ENCODE data around the gene DEPP1. TPM values are rescaled to one million over a fixed set of nuclear protein-coding genes. Genes with fewer than 3 reads are reported as not detected.
A peak's percentile ranks its signal among the peaks of the same experiment; 100 is the strongest.

The DEPP1 gene
- total and polyA plus RNA-seq, 2 donors (not counting 1 experiment from before 2014, with no cell fraction given) = not detected

- H3K27ac Mint-ChIP-seq = no peak overlapping the region
These were observed 29.3 kb downstream of the DEPP1 start for GRCh38 chr10:44949127-44949802.

More at GRCh38 chr10:44949127-44949802, 29.3 kb downstream of the DEPP1 start:
- Histone ChIP-seq H3K79me2 (ENCODE audit: control insufficient read depth, insufficient read depth, low read length) (no peaks in the 10 kb centered on the region), H2AFZ (ENCODE audit: insufficient read depth, low read depth, low read length, poor library complexity, severe bottlenecking) (no peak overlapping the region), H3K4me1 (ENCODE audit: control insufficient read depth in 2 of 2, insufficient read depth in 2 of 2, low read length in 2 of 2) (peaks cover 27 to 46% of the 10 kb centered on the region in 2 donors), H3K27ac (ENCODE audit: low read length in 2 of 2) (no peak overlapping the region), H3K4me2 (replicated peaks; ENCODE audit: low read depth, low read length, poor library complexity, severe bottlenecking) (peak overlapping the region; percentile 18), H3K36me3 (replicated peaks in 1 of 2; ENCODE audit: control extremely low read depth in 1 of 2, control insufficient read depth in 1 of 2, extremely low read depth in 1 of 2, insufficient read depth in 2 of 2, low read length in 1 of 2) (peaks cover 0 to 3% of the 10 kb centered on the region in 2 experiments), H3K9ac (ENCODE audit: low read length) (no peak overlapping the region), H4K20me1 (ENCODE audit: control insufficient read depth, insufficient read depth, low read length, poor library complexity, severe bottlenecking) (peaks cover 5% of the 10 kb centered on the region), H3K4me3 (ENCODE audit: control extremely low read depth in 1 of 5, extremely low read depth in 1 of 5, insufficient read depth in 1 of 5, low read depth in 2 of 5, low read length in 4 of 5) (no peak overlapping the region), H3K27me3 (replicated peaks in 1 of 4; ENCODE audit: control extremely low read depth in 1 of 4, control insufficient read depth in 3 of 4, insufficient read depth in 4 of 4, low read length in 3 of 4) (no peaks in the 10 kb centered on the region), H3K9me3 (ENCODE audit: control extremely low read depth in 1 of 3, control insufficient read depth in 2 of 3, insufficient read depth in 1 of 3, low read length in 2 of 3) (peaks cover 0 to 8% (median 2%) of the 10 kb centered on the region in 3 donors)
- POLR2A ChIA-PET = no interaction called here
- DNase-seq (no peak), ATAC-seq (ENCODE audit: low read depth) (no peak)
- H3K9me3 Mint-ChIP-seq (ENCODE audit: insufficient read depth) = peaks cover 7% of the 10 kb centered on the region
- H3K27me3 Mint-ChIP-seq = no peaks in the 10 kb centered on the region
- TF ChIP-seq CTCF (IDR thresholded peaks at IDR 0.05) (no peak), EZH2 (IDR thresholded peaks at IDR 0.05; ENCODE audit: borderline replicate concordance, insufficient read depth, low read depth, low read length, poor library complexity, severe bottlenecking) (no peak)
- CTCF ChIA-PET = interaction anchor here (1.4 to 5.1 kb wide), 3 partner anchors 14 to 17 kb away, joined by 4 to 22 read pairs (median 5); no protein-coding TSS in a partner anchor
- H3K4me3 Mint-ChIP-seq = no peak overlapping the region
- intact Hi-C loops (cut with micrococcal nuclease) = no loop called here
- H3K4me1 Mint-ChIP-seq = peaks cover 43% of the 10 kb centered on the region
- 61% methylated on average over 3 of the region's 5 CpGs for WGBS (ENCODE audit: insufficient coverage)
